ENCODE data around the gene RAPGEF3.

- no peak for TF ChIP-seq CTCF (IDR thresholded peaks at IDR 0.05; ENCODE audit: low read depth, low read length, missing input control)
- TF ChIP-seq REST (IDR thresholded peaks at IDR 0.05): no peak
- no peak for TF ChIP-seq ZBTB33 (IDR thresholded peaks at IDR 0.05)
- TF ChIP-seq HNF4G (IDR thresholded peaks at IDR 0.05): no peak
- no peak for TF ChIP-seq TAF1 (conservative IDR thresholded peaks at IDR 0.05)
- TF ChIP-seq FOXA1 (IDR thresholded peaks at IDR 0.05): no peak
- no peak for TF ChIP-seq RAD21 (IDR thresholded peaks at IDR 0.05)
- no peak for TF ChIP-seq FOXA2 (IDR thresholded peaks at IDR 0.05)
- TF ChIP-seq MAX (IDR thresholded peaks at IDR 0.05): no peak
These were observed 26.6 kb upstream of the RAPGEF3 start for GRCh38 chr12:47785036-47785886.
